ENCODE data around the gene LHX2. TPM values are rescaled to one million over a fixed set of nuclear protein-coding genes. Genes with fewer than 3 reads are reported as not detected.

Gene LHX2
- total and polyA plus RNA-seq, 2 of the 13 experiments (the other 11 are each of a cell fraction or from before 2014, with no cell fraction given): not detected

- POLR2A ChIA-PET: no interaction called here
- Histone ChIP-seq H3K4me3 (replicated peaks in 1 of 3; ENCODE audit: insufficient read depth in 1 of 3, low read depth in 2 of 3, low read length in 3 of 3) (no peak overlapping the region), H4K20me1 (ENCODE audit: insufficient read depth, low read length) (peaks cover 18% of the 10 kb centered on the region; the same call in 1 of the 2 replicates), H3K9me3 (ENCODE audit: low read length) (no peaks in the 10 kb centered on the region), H3K4me1 (ENCODE audit: insufficient read depth, low read length) (peaks cover 30% of the 10 kb centered on the region), H3K79me2 (ENCODE audit: insufficient read depth, low read length) (no peaks in the 10 kb centered on the region), H3K27me3 (ENCODE audit: control insufficient read depth in 1 of 2, insufficient read depth in 2 of 2, low read length in 2 of 2) (peaks cover 39 to 87% of the 10 kb centered on the region in 2 experiments), H3K4me2 (ENCODE audit: low read depth, low read length) (no peak overlapping the region), H2AFZ (ENCODE audit: low read length) (no peak overlapping the region), H3K27ac (ENCODE audit: extremely low read length, insufficient read depth, low read length) (no peak overlapping the region), H3K36me3 (replicated peaks in 1 of 2; ENCODE audit: control insufficient read depth in 1 of 2, insufficient read depth in 2 of 2, low read length in 2 of 2) (no peaks in the 10 kb centered on the region), H3K9ac (ENCODE audit: insufficient read depth, low read depth, low read length) (no peak overlapping the region)
- no peak for DNase-seq (ENCODE audit: low spot score)
- WGBS (ENCODE audit: low lambda C conversion rate): 48% methylated on average over 45 of the region's 57 CpGs
- no TSS peak for BruUV-seq (replicated peaks)
- CTCF ChIA-PET (ENCODE audit: low intra/inter-chr PET ratio, low total read pairs): no interaction called here
- intact Hi-C loops (cut with micrococcal nuclease; ENCODE audit: unreplicated experiment): no loop called here
- in situ Hi-C loops (cut with HindIII; ENCODE audit: extremely low pct_ligation_motif_present, low pct_unique_long_range_greater_than_20kb): no loop called here
- TF ChIP-seq STAG1 (CRISPR knock-in tag; IDR thresholded peaks at IDR 0.05): 0 out of 2 replicates have a peak, but pooled peaks have one; percentile 4
- peak; percentile 13; the same call in 1 of the 2 replicates for TF ChIP-seq ZBTB33 (CRISPR knock-in tag; IDR thresholded peaks at IDR 0.05)
- TF ChIP-seq ZBTB46 (CRISPR knock-in tag; IDR thresholded peaks at IDR 0.05; ENCODE audit: borderline replicate concordance): no peak
- TF ChIP-seq HNRNPL (IDR thresholded peaks at IDR 0.05; ENCODE audit: low read depth, low read length): 0 out of 2 replicates have a peak, but pooled peaks have one; percentile 11
- peak; percentile 29; the same call in 1 of the 2 replicates for TF ChIP-seq MNT (IDR thresholded peaks at IDR 0.05)
- 0 out of 2 replicates have a peak, but pooled peaks have one; percentile 43 for TF ChIP-seq EZH2 (conservative IDR thresholded peaks at IDR 0.05; ENCODE audit: low read depth, low read length)
- no peak for TF ChIP-seq PRMT3 (CRISPR knock-in tag; IDR thresholded peaks at IDR 0.05; ENCODE audit: borderline replicate concordance, low read depth)
- no peak for TF ChIP-seq ZNF367 (CRISPR knock-in tag; IDR thresholded peaks at IDR 0.05; ENCODE audit: borderline replicate concordance)
- ATAC-seq: no peak
- FAIRE-seq: no peak
Observed at GRCh38 chr9:124014956-124015660, 3.5 kb downstream of the LHX2 start.

All from HepG2 (cell line).